ENCODE data around the gene NECAP2.
"Not testable (repeated sequence)": the region's sequence is repeated elsewhere in the genome, so short reads cannot be mapped to it uniquely, and the experiment has no call there.

The NECAP2 gene

DNA sequence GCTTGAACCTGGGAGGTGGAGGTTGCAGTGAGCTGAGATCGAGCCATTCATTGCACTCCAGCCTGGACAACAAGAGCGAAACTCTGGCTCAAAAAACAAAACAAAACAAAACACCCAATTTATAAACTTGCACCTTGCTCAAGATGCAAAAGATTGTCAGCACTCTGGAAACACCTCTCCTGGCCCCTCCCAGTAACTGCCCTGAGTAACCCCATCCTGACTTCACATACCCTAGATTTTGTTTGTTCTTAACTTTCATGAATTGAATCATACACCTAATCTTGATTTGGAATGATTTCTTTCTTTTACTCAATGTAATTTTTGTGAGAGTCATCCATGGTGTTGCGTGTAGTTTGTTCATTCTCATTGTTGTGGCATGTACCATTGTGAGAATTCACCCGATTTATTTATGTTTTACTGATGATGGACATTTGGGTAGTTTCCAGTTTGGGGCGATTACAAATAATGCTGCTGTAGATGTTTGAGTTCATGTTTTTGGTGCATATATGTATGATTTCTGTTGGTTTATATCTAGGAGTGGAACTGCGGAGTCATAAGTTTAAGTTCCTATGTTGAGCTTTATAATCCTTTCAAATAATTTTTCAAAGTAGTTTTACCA lies 10.4 kb downstream of the NECAP2 start:
- Histone ChIP-seq H3K9me2 (replicated peaks; ENCODE audit: insufficient read depth, low read length) (no peaks in the 10 kb centered on the region), H3K36me3 (ENCODE audit: low read length) (no peaks in the 10 kb centered on the region)

DNA sequence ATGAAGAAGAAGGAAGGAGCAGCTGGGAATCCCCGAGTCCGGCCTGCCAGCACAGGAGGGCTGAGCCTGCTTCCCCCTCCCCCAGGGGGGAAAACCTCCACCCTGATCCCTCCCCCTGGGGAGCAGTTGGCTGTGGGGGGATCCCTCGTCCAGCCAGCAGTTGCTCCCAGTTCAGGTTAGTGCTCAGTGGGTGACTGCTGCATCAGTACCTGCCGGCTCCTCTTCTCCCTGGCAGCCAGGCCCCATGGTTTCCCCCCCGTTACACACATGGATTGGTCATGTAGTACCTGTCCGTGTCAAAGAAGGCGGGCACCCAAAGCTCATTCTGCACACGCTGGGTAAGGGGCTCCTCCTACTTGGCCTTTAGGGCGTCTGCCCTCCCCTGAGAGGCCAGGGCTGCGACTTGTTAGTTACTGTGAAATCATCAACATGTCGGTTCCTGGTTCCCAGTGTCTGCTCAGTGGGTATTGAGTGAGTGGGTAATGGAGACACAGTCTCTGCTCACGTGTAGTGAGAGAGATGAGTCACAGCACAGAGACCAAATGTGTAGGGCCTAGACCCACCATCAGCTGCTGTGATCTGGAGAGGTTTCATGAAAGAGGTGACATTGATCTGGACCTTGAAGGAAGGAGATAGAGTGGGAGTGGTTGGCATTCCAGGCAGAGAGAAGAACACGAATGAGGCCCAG lies 11.5 kb downstream of the NECAP2 start:
- Histone ChIP-seq H3K9me3 (ENCODE audit: insufficient read depth, low read length) (no peaks in the 10 kb centered on the region), H3F3A (ENCODE audit: insufficient read depth) (no peaks in the 10 kb centered on the region), H4K20me1 (ENCODE audit: low read depth, low read length) (no peaks in the 10 kb centered on the region), H3K36me3 (ENCODE audit: low read length) (no peaks in the 10 kb centered on the region), H2AFZ (ENCODE audit: low read depth, low read length, severe bottlenecking) (no peak overlapping the region), H3K9ac (ENCODE audit: low read length) (no peak overlapping the region), H3K79me2 (ENCODE audit: insufficient read depth, low read length) (no peaks in the 10 kb centered on the region), H3K27me3 (ENCODE audit: low read length) (no peaks in the 10 kb centered on the region), H3K4me2 (ENCODE audit: low read depth, low read length, poor library complexity, severe bottlenecking) (no peak overlapping the region), H3K4me3 (ENCODE audit: insufficient read depth, low read length, poor library complexity, severe bottlenecking) (no peak overlapping the region), H3K27ac (ENCODE audit: low read depth, low read length) (no peak overlapping the region), H3K9me2 (replicated peaks; ENCODE audit: insufficient read depth, low read length) (no peaks in the 10 kb centered on the region)
- TF ChIP-seq, protein P1, sequence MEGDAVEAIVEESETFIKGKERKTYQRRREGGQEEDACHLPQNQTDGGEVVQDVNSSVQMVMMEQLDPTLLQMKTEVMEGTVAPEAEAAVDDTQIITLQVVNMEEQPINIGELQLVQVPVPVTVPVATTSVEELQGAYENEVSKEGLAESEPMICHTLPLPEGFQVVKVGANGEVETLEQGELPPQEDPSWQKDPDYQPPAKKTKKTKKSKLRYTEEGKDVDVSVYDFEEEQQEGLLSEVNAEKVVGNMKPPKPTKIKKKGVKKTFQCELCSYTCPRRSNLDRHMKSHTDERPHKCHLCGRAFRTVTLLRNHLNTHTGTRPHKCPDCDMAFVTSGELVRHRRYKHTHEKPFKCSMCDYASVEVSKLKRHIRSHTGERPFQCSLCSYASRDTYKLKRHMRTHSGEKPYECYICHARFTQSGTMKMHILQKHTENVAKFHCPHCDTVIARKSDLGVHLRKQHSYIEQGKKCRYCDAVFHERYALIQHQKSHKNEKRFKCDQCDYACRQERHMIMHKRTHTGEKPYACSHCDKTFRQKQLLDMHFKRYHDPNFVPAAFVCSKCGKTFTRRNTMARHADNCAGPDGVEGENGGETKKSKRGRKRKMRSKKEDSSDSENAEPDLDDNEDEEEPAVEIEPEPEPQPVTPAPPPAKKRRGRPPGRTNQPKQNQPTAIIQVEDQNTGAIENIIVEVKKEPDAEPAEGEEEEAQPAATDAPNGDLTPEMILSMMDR (IDR thresholded peaks at IDR 0.05; ENCODE audit: insufficient read depth, low read length, poor library complexity, severe bottlenecking) = no peak
- TF ChIP-seq EZH2phosphoT487 (conservative IDR thresholded peaks at IDR 0.05; ENCODE audit: low read length) = no peak

More for the DNA sequence above, 10.4 kb downstream of the NECAP2 start:
- Histone ChIP-seq H2AFZ (ENCODE audit: low read depth, low read length, severe bottlenecking) (no peak overlapping the region), H3F3A (ENCODE audit: insufficient read depth) (no peaks in the 10 kb centered on the region), H3K27ac (ENCODE audit: low read depth, low read length) (no peak overlapping the region), H3K9me3 (ENCODE audit: insufficient read depth, low read length) (no peaks in the 10 kb centered on the region), H3K27me3 (ENCODE audit: low read length) (no peaks in the 10 kb centered on the region), H3K4me2 (ENCODE audit: low read depth, low read length, poor library complexity, severe bottlenecking) (no peak overlapping the region), H3K9ac (ENCODE audit: low read length) (no peak overlapping the region), H4K20me1 (ENCODE audit: low read depth, low read length) (no peaks in the 10 kb centered on the region), H3K79me2 (ENCODE audit: insufficient read depth, low read length) (no peaks in the 10 kb centered on the region), H3K4me3 (ENCODE audit: insufficient read depth, low read length, poor library complexity, severe bottlenecking) (no peak overlapping the region)
- TF ChIP-seq, protein P1 (IDR thresholded peaks at IDR 0.05; ENCODE audit: insufficient read depth, low read length, poor library complexity, severe bottlenecking) = no peak
- TF ChIP-seq EZH2phosphoT487 (conservative IDR thresholded peaks at IDR 0.05; ENCODE audit: low read length) = no peak

DNA sequence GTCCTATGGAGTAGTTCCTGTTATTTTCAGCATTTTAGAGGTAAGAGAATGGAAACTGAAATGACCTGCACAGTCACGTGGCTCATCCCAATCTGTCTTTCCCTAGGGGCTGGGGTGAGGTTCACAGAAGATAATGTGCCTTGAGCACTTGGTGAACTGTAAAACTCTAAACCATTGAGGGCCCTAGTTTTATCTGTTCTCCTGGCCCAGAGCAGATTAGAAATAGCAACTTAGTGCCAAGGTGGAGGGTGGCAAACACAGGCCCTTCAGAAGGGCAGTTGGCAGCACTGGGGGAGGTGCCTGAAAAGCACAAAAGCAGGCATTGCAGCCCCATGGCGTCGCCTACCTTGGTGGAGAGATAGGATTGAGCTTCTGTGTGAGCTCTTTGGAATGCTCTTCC lies 14.4 kb downstream of the NECAP2 start:
- not testable (repeated sequence) for H3K27ac ChIP-seq (ENCODE audit: low read depth, low read length); H3K4me3 ChIP-seq (ENCODE audit: insufficient read depth, low read length, poor library complexity, severe bottlenecking); H4K20me1 ChIP-seq (ENCODE audit: low read depth, low read length); H3K79me2 ChIP-seq (ENCODE audit: insufficient read depth, low read length); H3K9me3 ChIP-seq (ENCODE audit: insufficient read depth, low read length); H3K36me3 ChIP-seq (ENCODE audit: low read length); H2AFZ ChIP-seq (ENCODE audit: low read depth, low read length, severe bottlenecking); H3K4me2 ChIP-seq (ENCODE audit: low read depth, low read length, poor library complexity, severe bottlenecking); H3K9ac ChIP-seq (ENCODE audit: low read length); H3K9me2 ChIP-seq (replicated peaks; ENCODE audit: insufficient read depth, low read length); H3F3A ChIP-seq (ENCODE audit: insufficient read depth); H3K27me3 ChIP-seq (ENCODE audit: low read length)

DNA sequence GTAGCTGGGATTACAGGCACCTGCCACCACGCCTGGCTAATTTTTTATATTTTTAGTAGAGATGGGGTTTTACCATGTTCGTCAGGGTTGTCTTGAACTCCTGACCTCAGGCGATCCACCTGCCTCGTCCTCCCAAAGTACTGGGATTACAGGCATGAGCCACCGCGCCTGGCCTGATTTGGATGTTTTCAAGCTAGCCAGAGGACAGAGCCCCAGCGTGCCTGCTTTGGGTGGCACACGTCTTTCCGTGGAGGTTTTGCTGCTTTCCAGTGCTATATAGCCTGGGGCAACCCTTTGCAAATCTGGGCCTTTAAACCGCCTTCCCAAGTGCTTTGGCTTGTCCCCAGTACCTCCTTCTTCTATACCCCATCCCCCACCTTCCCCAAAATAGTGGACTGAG lies 15.6 kb downstream of the NECAP2 start:
- H3K4me3 ChIP-seq (ENCODE audit: insufficient read depth, low read length, poor library complexity, severe bottlenecking); H3K9me3 ChIP-seq (ENCODE audit: insufficient read depth, low read length); H3F3A ChIP-seq (ENCODE audit: insufficient read depth); H4K20me1 ChIP-seq (ENCODE audit: low read depth, low read length); H3K9ac ChIP-seq (ENCODE audit: low read length); H3K27ac ChIP-seq (ENCODE audit: low read depth, low read length); H2AFZ ChIP-seq (ENCODE audit: low read depth, low read length, severe bottlenecking); H3K36me3 ChIP-seq (ENCODE audit: low read length); H3K4me2 ChIP-seq (ENCODE audit: low read depth, low read length, poor library complexity, severe bottlenecking); H3K9me2 ChIP-seq (replicated peaks; ENCODE audit: insufficient read depth, low read length); H3K79me2 ChIP-seq (ENCODE audit: insufficient read depth, low read length); H3K27me3 ChIP-seq (ENCODE audit: low read length): not testable (repeated sequence)

All from SU-DHL-6 (cell line).